Measurements from ENCODE around the gene CASP7. TPM values are rescaled to one million over a fixed set of nuclear protein-coding genes. Genes with fewer than 3 reads are reported as not detected.

Gene CASP7
- total RNA-seq, 2 experiments from 2014 or later: 33.5 to 35.6 TPM

DNA sequence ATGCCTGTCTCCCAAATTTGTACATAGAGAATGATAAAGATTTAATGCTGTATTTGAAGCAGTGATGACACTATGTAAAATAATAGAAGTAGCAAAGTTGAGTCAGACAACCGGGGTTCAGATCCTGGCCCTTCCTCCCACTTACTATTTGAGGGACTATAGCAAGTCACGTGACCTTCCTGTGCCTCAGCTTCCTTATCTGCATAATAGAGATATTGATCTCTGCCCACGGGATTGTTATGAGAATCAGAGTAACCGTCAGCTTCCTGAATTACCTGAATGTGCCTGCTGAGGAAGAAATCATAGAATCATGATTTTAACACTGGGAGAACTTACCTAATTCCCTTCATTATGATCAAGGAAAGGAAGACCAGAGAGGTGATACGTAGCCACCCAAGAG, 26.9 kb downstream of the CASP7 start:
- no peak for DNase-seq
- H3K27ac Mint-ChIP-seq: no peak overlapping the region
- peaks cover 23% of the 10 kb centered on the region for H3K36me3 Mint-ChIP-seq (ENCODE audit: low read depth)
- ChIA-PET POLR2A (no interaction called here), CTCF (no interaction called here)
- H3K27me3 Mint-ChIP-seq: no peaks in the 10 kb centered on the region
- H3K4me3 Mint-ChIP-seq: no peak overlapping the region
- H3K4me1 Mint-ChIP-seq: peaks cover 34% of the 10 kb centered on the region
- H3K9me3 Mint-ChIP-seq: no peaks in the 10 kb centered on the region

DNA sequence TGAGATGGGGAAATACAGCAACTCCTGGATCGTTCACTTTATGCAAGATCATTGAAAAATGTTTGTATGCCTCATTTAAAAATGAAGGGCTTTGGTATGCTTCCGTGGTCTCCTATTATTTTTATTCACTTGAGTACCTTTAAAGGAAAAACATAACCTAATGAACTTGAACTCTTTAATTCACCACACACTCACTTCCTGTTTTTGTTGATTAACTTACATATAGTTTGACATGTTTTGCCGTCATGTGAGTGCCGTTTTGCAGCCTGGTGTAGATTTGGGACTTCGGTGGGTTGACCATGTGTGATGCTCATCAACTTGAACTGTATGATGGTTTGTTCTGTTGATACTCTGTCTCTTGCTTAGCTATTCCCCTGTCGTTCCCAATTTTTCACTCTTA, 28.9 kb downstream of the CASP7 start:
- no peaks in the 10 kb centered on the region for H3K9me3 Mint-ChIP-seq
- H3K27ac Mint-ChIP-seq: peak overlapping the region; percentile 31
- no peaks in the 10 kb centered on the region for H3K27me3 Mint-ChIP-seq
- peaks cover 22% of the 10 kb centered on the region for H3K36me3 Mint-ChIP-seq (ENCODE audit: low read depth)
- peaks cover 34% of the 10 kb centered on the region for H3K4me1 Mint-ChIP-seq
- ChIA-PET POLR2A (no interaction called here), CTCF (no interaction called here)
- DNase-seq: no peak
- H3K4me3 Mint-ChIP-seq: no peak overlapping the region

DNA sequence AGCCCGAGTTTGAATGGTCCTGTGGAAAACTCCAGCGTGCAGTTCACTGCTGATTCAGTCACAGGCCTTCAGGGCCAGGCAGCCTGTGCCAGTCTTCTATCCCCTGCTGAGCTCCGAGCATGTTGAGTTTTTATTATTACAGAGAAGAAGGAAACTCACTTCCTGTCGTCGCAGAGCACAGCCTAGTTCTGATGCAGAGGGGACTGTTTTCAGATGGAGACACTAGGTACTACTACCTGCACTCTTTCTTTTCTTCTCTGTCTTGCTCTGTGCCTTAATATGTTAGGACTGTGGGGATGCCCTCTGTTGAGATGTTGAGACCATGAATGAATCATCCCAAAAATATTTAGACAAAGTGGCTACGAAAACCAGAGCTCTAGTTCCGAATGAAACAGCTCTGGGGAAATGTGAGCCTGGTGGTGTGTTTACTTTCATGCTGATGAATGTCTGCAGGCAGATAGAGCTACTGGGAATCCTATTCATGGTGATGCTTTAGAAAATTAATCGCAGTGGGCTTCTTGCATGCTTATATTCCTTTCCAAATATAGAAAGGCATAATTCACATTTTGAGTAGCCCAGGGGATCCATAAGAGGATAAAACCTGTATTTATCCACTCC, 29.6 kb downstream of the CASP7 start:
- CTCF ChIA-PET: no interaction called here

DNA sequence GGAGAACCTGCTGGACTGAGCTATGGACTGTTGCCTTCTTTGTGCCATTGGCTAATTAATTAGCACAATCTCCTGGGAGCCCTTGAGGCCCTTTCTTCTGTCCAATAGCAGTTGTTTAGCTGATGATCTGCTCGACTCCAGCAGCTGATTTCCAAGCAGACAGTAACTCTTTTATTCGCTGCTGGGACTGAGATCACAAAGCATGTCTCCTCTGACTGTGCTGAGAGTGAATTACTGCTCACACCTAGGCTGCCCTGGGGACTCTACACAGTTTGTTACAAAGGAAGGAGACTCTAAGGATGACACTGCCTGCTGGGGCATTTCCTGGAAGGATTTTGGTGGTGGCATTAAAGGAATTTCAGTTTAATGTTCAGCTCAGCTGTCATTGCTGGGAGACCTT, 31.4 kb downstream of the CASP7 start:
- Mint-ChIP-seq H3K4me1 (peaks cover 34% of the 10 kb centered on the region), H3K27ac (no peak overlapping the region)
- CTCF ChIA-PET: no interaction called here

More for the DNA sequence above, 29.6 kb downstream of the CASP7 start:
- Mint-ChIP-seq H3K27ac (peak overlapping the region; percentile 31), H3K4me3 (no peak overlapping the region), H3K4me1 (peaks cover 34% of the 10 kb centered on the region), H3K27me3 (no peaks in the 10 kb centered on the region), H3K9me3 (no peaks in the 10 kb centered on the region), H3K36me3 (ENCODE audit: low read depth) (peaks cover 28% of the 10 kb centered on the region)
- POLR2A ChIA-PET: no interaction called here
- DNase-seq: no peak

DNA sequence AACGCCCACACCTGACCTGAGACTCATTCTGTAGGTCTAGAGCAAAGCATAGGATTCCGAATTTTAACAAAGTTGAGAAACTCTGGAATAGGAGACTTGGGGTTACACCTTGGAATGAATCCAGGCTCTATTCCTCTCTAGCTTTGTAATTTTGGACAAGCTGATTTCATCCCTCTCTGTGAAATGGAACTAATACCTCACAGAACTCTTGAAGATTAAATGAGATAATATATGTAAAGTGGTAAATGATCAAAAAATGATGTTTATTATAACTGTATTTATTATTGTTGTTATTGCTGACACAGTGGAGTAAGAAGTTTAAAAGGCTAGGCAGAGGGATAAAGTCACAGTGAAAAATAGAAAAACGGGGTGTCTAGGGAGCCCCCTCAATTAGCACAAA, 32.3 kb downstream of the CASP7 start:
- Mint-ChIP-seq H3K4me1 (peaks cover 25% of the 10 kb centered on the region), H3K27ac (no peak overlapping the region), H3K27me3 (no peaks in the 10 kb centered on the region), H3K9me3 (peaks cover 2% of the 10 kb centered on the region), H3K4me3 (no peak overlapping the region), H3K36me3 (ENCODE audit: low read depth) (peaks cover 48% of the 10 kb centered on the region)
- ChIA-PET CTCF (no interaction called here), POLR2A (no interaction called here)
- DNase-seq: no peak

More for the DNA sequence above, 31.4 kb downstream of the CASP7 start:
- Mint-ChIP-seq H3K4me3 (no peak overlapping the region), H3K9me3 (peaks cover 2% of the 10 kb centered on the region), H3K36me3 (ENCODE audit: low read depth) (peaks cover 43% of the 10 kb centered on the region), H3K27me3 (no peaks in the 10 kb centered on the region)
- POLR2A ChIA-PET: no interaction called here
- no peak for DNase-seq

DNA sequence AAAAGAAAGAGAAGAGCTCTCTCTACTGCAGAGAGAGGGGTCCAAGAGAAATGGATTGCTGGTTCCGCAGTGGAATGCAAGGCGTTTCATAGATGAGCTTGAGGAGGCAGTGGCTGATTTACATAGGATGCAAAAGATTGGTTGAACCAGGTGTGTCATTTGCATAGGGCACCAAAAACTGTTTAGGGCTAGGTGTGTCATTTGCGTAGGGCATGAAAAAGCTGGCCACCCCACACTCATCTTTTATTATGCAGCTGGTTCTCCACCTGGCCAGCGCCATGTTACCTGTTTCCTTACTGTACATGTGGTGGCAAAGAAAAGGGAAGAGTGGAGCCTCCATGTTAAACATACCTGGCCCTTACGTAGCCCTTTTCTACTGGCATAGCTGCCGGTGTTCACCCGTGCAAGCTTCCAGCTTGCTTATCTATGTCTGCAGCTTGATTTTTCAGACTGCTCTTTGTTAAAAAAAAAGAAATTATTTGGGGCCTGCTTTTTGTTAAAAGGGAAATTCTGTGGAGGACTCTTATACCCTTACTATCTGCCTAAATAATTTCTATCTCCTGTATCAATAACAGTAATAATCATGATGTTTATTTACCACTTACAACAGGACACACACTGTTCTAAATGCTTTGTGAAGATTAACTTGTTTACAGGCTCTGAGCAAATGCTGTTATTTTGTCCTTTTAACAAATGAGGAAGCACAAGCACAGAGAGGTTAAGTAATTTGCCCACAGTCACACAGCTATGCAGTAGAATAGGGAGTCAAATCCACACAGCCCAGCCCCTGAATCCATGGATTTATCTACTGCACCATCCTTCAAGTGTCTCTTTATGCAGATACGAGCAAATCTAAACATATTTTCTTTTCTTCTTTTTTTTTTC, 33.3 kb downstream of the CASP7 start:
- no peak for DNase-seq
- peaks cover 50% of the 10 kb centered on the region for H3K36me3 Mint-ChIP-seq (ENCODE audit: low read depth)
- H3K4me1 Mint-ChIP-seq: peaks cover 19% of the 10 kb centered on the region
- peaks cover 2% of the 10 kb centered on the region for H3K9me3 Mint-ChIP-seq
- H3K27ac Mint-ChIP-seq: no peak overlapping the region
- POLR2A ChIA-PET: no interaction called here
- no peaks in the 10 kb centered on the region for H3K27me3 Mint-ChIP-seq
- no peak overlapping the region for H3K4me3 Mint-ChIP-seq
- CTCF ChIA-PET: interaction anchor here (1.3 kb wide), 1 partner anchor 17 kb away, joined by 4 read pairs; no protein-coding TSS in a partner anchor

DNA sequence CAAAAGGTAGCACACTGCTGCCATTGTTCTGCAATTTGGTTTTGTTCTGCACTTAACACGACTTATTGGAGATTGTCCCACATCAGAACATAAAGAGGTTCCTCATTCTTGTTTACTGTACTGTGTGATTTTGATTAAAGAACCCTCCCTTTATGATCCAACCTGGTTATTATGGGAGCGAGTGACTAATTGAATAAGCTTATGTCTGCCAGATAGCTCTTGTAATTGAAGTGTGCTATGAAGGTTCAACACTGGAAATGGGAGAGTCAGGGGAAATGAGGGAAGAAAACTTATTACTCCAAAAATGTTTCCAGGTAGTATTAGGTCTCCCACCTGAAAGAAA, 33.9 kb downstream of the CASP7 start:
- H3K4me1 Mint-ChIP-seq: peaks cover 13% of the 10 kb centered on the region
- no peak for DNase-seq
- H3K27me3 Mint-ChIP-seq: no peaks in the 10 kb centered on the region
- peaks cover 2% of the 10 kb centered on the region for H3K9me3 Mint-ChIP-seq
- no peak overlapping the region for H3K27ac Mint-ChIP-seq
- POLR2A ChIA-PET: no interaction called here
- H3K4me3 Mint-ChIP-seq: no peak overlapping the region
- peaks cover 51% of the 10 kb centered on the region for H3K36me3 Mint-ChIP-seq (ENCODE audit: low read depth)
- CTCF ChIA-PET: interaction anchor here (1.3 kb wide), 1 partner anchor 16 kb away, joined by 4 read pairs; no protein-coding TSS in a partner anchor

DNA sequence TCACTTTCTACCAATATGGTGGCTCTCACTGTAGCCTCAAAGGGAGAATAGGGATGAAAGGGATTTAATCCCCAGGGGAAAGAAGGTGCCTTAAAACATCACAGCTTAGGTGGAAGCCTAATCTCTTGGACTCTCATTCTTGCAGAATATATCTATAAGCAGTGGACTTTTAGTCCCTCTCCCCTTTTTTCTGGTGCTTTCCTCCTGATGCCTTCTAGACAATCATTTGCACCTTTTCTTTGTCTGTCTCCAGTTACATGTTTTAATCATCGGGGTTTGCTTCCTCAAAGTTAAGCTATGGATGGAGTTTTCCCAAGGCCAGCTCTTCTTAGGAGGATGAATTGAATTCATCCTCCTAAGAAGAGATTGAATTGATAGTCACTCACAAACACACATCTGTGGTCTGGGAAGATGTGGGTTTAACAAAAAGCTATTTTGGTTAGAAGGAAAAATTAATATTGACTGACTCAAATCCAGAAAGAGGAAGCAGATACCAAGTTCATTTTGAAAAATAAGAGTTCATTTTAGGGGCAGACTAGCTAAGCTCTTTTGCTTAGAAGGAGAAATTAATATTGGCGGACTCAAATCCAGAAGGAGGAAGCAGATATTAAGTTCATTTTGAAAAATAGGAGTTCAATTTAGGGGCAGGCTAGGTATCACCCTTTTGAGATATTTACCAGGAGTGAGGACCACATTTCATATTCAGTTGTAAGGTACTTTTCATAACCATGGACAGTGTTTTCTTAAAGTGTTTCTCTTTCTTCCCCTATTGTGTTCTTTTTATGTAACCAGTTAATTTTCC, 36.6 kb downstream of the CASP7 start:
- Mint-ChIP-seq H3K27ac (no peak overlapping the region), H3K4me1 (no peaks in the 10 kb centered on the region), H3K4me3 (no peak overlapping the region), H3K27me3 (no peaks in the 10 kb centered on the region), H3K9me3 (peaks cover 2% of the 10 kb centered on the region), H3K36me3 (ENCODE audit: low read depth) (peaks cover 55% of the 10 kb centered on the region)
- CTCF ChIA-PET: interaction anchor here (0.6 to 0.8 kb wide), 2 partner anchors 26 to 863 kb away, joined by 3 to 4 read pairs; no protein-coding TSS in a partner anchor
- POLR2A ChIA-PET: no interaction called here
- DNase-seq: no peak

DNA sequence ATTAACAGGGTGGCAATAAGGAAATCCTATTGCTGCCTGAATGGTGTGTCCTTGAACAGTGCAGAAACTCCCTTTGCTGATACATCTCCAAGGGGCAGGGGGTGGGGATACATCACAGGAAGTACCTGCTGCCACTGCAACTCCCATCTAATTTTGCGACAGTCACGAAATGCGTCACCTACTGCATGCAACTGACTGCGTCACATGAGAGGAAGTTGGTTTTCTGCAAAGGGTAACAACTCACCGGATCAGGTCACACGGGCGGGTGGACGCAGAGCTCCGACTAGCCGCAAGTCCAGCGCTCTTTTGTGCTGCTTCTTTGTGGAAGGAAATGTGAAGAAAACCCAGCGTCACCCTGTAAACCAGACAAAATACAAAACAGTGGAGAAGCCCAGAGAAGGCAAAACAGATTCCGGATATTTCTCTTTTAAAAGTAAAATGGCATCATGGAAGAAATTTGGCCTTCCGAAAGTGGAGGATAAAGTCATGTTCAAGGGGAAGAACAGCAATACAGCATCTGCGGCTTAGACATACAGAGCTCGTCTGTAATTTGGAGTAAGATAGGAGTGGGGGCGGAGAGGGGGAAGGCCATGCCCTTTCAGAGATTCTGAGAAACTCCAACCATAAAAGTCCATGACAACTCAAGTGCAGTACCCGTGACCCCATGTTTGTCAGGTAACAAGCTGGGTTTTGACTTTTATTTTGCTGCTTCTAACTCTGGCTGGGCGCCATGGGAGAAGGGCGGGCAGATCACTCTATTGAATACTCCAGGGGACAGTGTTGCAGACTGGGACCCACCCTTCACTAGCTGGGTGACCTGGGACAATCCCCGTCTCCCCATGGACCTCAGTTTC, 39.5 kb downstream of the CASP7 start:
- H3K27ac Mint-ChIP-seq: no peak overlapping the region
- ChIA-PET CTCF (no interaction called here), POLR2A (no interaction called here)
- no peaks in the 10 kb centered on the region for H3K4me1 Mint-ChIP-seq
- no peak for DNase-seq
- H3K36me3 Mint-ChIP-seq (ENCODE audit: low read depth): peaks cover 67% of the 10 kb centered on the region
- H3K9me3 Mint-ChIP-seq: peaks cover 2% of the 10 kb centered on the region
- H3K4me3 Mint-ChIP-seq: no peak overlapping the region
- no peaks in the 10 kb centered on the region for H3K27me3 Mint-ChIP-seq

DNA sequence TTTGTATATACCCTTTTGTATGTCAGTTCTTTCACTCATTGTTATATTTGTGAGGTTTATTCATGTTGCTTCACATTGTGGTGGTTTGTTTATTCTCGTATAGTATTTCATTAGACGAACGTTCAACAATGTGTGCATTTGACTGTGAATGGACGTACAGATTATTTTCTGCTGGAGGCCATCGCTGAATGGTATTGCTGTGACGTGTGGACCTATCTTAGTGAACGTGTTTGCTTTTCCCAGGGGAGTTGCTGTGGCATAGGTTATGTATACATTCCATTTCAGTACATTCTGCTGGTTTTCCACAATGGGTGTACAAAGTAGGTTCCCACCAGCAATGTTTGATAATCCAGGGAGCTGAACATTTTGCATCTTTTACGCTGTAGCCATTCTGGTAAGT, 40.7 kb downstream of the CASP7 start:
- ChIA-PET POLR2A (no interaction called here), CTCF (no interaction called here)
- H3K27ac Mint-ChIP-seq: no peak overlapping the region
- H3K36me3 Mint-ChIP-seq (ENCODE audit: low read depth): peaks cover 67% of the 10 kb centered on the region
- H3K27me3 Mint-ChIP-seq: no peaks in the 10 kb centered on the region
- H3K9me3 Mint-ChIP-seq: peaks cover 2% of the 10 kb centered on the region
- no peak for DNase-seq
- H3K4me1 Mint-ChIP-seq: no peaks in the 10 kb centered on the region
- H3K4me3 Mint-ChIP-seq: no peak overlapping the region

DNA sequence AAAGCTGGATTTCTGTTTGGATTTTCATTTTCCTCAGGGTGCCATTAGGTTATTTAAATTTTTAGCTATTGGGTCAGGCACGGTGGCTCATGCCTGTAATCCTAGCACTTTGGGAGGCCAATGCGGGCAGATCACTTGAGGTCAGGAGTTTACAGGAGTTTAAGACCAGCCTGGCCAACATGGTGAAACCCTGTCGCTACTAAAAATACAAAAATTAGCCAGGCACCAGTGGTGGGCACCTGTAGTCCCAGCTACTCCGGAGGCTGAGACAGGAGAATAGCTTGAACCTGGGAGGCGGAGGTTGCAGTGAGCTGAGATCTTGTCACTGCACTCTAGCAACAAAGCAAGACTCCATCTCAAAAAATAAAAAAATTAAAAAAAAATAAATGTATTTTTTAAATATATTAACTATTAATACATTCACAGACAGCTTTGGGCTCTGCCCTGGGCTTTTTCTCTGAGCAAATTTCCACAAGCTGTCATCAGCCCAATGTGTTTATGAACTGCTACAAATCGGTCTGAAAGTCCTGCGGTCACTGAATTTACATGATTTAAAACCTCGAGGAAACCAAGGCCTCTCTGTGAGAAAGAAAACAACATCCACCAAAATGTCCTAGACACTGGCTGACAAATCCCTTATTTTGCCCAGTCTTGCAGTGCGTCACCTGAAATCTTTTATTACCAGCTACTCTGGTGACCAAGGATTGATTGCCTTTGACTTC, 52.6 kb downstream of the CASP7 start:
- H3K27ac Mint-ChIP-seq: no peak overlapping the region
- H3K27me3 Mint-ChIP-seq: no peaks in the 10 kb centered on the region
- no peak overlapping the region for H3K4me3 Mint-ChIP-seq
- ChIA-PET CTCF (no interaction called here), POLR2A (interaction anchor here (0.7 kb wide), 1 partner anchor 53 kb away, joined by 3 read pairs; no protein-coding TSS in a partner anchor)
- DNase-seq: no peak
- no peaks in the 10 kb centered on the region for H3K4me1 Mint-ChIP-seq
- no peaks in the 10 kb centered on the region for H3K9me3 Mint-ChIP-seq
- H3K36me3 Mint-ChIP-seq (ENCODE audit: low read depth): peaks cover 35% of the 10 kb centered on the region

DNA sequence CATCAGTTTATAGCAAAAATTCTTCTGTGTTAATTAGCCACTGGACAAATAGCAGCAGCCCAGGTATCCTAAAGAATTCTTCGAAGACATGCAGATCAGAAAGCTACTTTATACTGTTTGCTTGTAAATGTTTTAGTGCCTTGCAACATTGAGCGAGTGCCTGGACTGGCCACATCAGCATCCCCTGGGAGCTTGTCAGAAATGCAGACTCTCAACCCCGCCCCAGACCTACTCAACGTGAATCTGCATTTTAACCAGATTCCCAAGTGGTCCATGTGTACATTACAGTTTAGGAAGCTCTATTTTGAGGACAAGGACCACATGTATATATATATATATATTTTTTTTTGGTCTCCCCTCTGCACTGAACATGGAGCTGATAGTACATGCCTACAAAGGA, 53.3 kb downstream of the CASP7 start:
- Mint-ChIP-seq H3K9me3 (no peaks in the 10 kb centered on the region), H3K36me3 (ENCODE audit: low read depth) (peaks cover 32% of the 10 kb centered on the region), H3K4me1 (no peaks in the 10 kb centered on the region), H3K27me3 (no peaks in the 10 kb centered on the region), H3K4me3 (no peak overlapping the region), H3K27ac (no peak overlapping the region)
- CTCF ChIA-PET: no interaction called here
- POLR2A ChIA-PET: interaction anchor here (0.7 kb wide), 1 partner anchor 54 kb away, joined by 3 read pairs; no protein-coding TSS in a partner anchor
- no peak for DNase-seq
